B cell (primary cell): ENCODE data around the gene CHST3.

Source experiments
- CTCF ChIP-seq: fragments of 200-600 bp; IDR thresholded peaks from one replicate; pipeline ENCODE4 v1.8.0; 2022; ENCODE audit warnings: antibody characterized with exemption, mild to moderate bottlenecking
- EZH2 ChIP-seq: IDR thresholded peaks from 2 replicates; pipeline ENCODE4 v1.6.1; 2012; ENCODE audit warnings: borderline replicate concordance, low read depth, mild to moderate bottlenecking, moderate library complexity, low read length; ENCODE audit not compliant: insufficient read depth, poor library complexity, severe bottlenecking

GRCh38 chr10:72062382-72062781, 98.2 kb downstream of the CHST3 start:
- TF ChIP-seq CTCF (no peak), EZH2 (no peak)
